ENCODE measurements around the gene NTMT2. TPM values are rescaled to one million over a fixed set of nuclear protein-coding genes. Genes with fewer than 3 reads are reported as not detected.

NTMT2 gene
- total RNA-seq, 2 experiments from 2014 or later = not detected

- H3K4me1 Mint-ChIP-seq = no peaks in the 10 kb centered on the region
- H3K36me3 Mint-ChIP-seq = no peaks in the 10 kb centered on the region
- DNase-seq (no peak), ATAC-seq (no peak)
- H3K27me3 Mint-ChIP-seq = peaks cover 7% of the 10 kb centered on the region
- H3K9me3 Mint-ChIP-seq (ENCODE audit: low read depth) = no peaks in the 10 kb centered on the region
- H3K27ac Mint-ChIP-seq = no peak overlapping the region
- H3K4me3 Mint-ChIP-seq = no peak overlapping the region
- CTCF ChIA-PET = no interaction called here
Measured at GRCh38 chr1:170204121-170204520, 58.4 kb downstream of the NTMT2 start.

GRCh38 chr1:170205301-170205700 lies 59.5 kb downstream of the NTMT2 start:
- no peaks in the 10 kb centered on the region for H3K9me3 Mint-ChIP-seq (ENCODE audit: low read depth)
- CTCF ChIA-PET = no interaction called here
- H3K4me1 Mint-ChIP-seq = no peaks in the 10 kb centered on the region

GRCh38 chr1:170209125-170209524 lies 63.4 kb downstream of the NTMT2 start:
- DNase-seq (no peak), ATAC-seq (no peak)
- Mint-ChIP-seq H3K36me3 (no peaks in the 10 kb centered on the region), H3K9me3 (ENCODE audit: low read depth) (no peaks in the 10 kb centered on the region), H3K27me3 (peaks cover 21% of the 10 kb centered on the region), H3K4me3 (no peak overlapping the region), H3K27ac (no peak overlapping the region), H3K4me1 (no peaks in the 10 kb centered on the region)
- CTCF ChIA-PET = no interaction called here

More at GRCh38 chr1:170205301-170205700, 59.5 kb downstream of the NTMT2 start:
- H3K27ac Mint-ChIP-seq = no peak overlapping the region
- peaks cover 7% of the 10 kb centered on the region for H3K27me3 Mint-ChIP-seq
- DNase-seq (no peak), ATAC-seq (no peak)
- no peaks in the 10 kb centered on the region for H3K36me3 Mint-ChIP-seq
- no peak overlapping the region for H3K4me3 Mint-ChIP-seq

GRCh38 chr1:170210142-170210541 lies 64.4 kb downstream of the NTMT2 start:
- Mint-ChIP-seq H3K9me3 (ENCODE audit: low read depth) (no peaks in the 10 kb centered on the region), H3K4me1 (no peaks in the 10 kb centered on the region), H3K4me3 (no peak overlapping the region), H3K27ac (no peak overlapping the region), H3K36me3 (no peaks in the 10 kb centered on the region), H3K27me3 (peaks cover 25% of the 10 kb centered on the region)
- CTCF ChIA-PET = no interaction called here
- DNase-seq (no peak), ATAC-seq (no peak)

GRCh38 chr1:170213596-170213995 lies 67.8 kb downstream of the NTMT2 start:
- H3K9me3 Mint-ChIP-seq (ENCODE audit: low read depth) = no peaks in the 10 kb centered on the region
- H3K4me1 Mint-ChIP-seq = no peaks in the 10 kb centered on the region
- H3K36me3 Mint-ChIP-seq = no peaks in the 10 kb centered on the region
- no peak for ATAC-seq
- peaks cover 25% of the 10 kb centered on the region for H3K27me3 Mint-ChIP-seq
- H3K27ac Mint-ChIP-seq = no peak overlapping the region
- DNase-seq = no peak
- H3K4me3 Mint-ChIP-seq = no peak overlapping the region
- CTCF ChIA-PET = no interaction called here

GRCh38 chr1:170214117-170215032 lies 68.6 kb downstream of the NTMT2 start:
- Mint-ChIP-seq H3K36me3 (no peaks in the 10 kb centered on the region), H3K27ac (no peak overlapping the region), H3K4me1 (no peaks in the 10 kb centered on the region), H3K9me3 (ENCODE audit: low read depth) (no peaks in the 10 kb centered on the region), H3K4me3 (no peak overlapping the region), H3K27me3 (peaks cover 25% of the 10 kb centered on the region)
- ATAC-seq (no peak), DNase-seq (no peak)
- CTCF ChIA-PET = no interaction called here

- CTCF ChIA-PET = no interaction called here
- no peak for DNase-seq
- ATAC-seq = no peak
- Mint-ChIP-seq H3K4me3 (no peak overlapping the region), H3K27me3 (peaks cover 25% of the 10 kb centered on the region), H3K36me3 (no peaks in the 10 kb centered on the region), H3K27ac (no peak overlapping the region), H3K9me3 (ENCODE audit: low read depth) (no peaks in the 10 kb centered on the region), H3K4me1 (no peaks in the 10 kb centered on the region)
Measured at GRCh38 chr1:170215072-170215885, 69.5 kb downstream of the NTMT2 start.

- H3K4me1 Mint-ChIP-seq = no peaks in the 10 kb centered on the region
- peaks cover 15% of the 10 kb centered on the region for H3K27me3 Mint-ChIP-seq
- CTCF ChIA-PET = no interaction called here
- no peak overlapping the region for H3K4me3 Mint-ChIP-seq
- DNase-seq = no peak
- H3K9me3 Mint-ChIP-seq (ENCODE audit: low read depth) = no peaks in the 10 kb centered on the region
- ATAC-seq = no peak
- no peak overlapping the region for H3K27ac Mint-ChIP-seq
- no peaks in the 10 kb centered on the region for H3K36me3 Mint-ChIP-seq
Measured at GRCh38 chr1:170217517-170218256, 71.9 kb downstream of the NTMT2 start.

GRCh38 chr1:170218257-170218650 lies 72.5 kb downstream of the NTMT2 start:
- CTCF ChIA-PET = no interaction called here
- H3K27me3 Mint-ChIP-seq = peaks cover 18% of the 10 kb centered on the region
- H3K4me3 Mint-ChIP-seq = no peak overlapping the region
- no peak overlapping the region for H3K27ac Mint-ChIP-seq
- H3K9me3 Mint-ChIP-seq (ENCODE audit: low read depth) = peaks cover 2% of the 10 kb centered on the region
- H3K4me1 Mint-ChIP-seq = no peaks in the 10 kb centered on the region
- ATAC-seq (no peak), DNase-seq (no peak)
- H3K36me3 Mint-ChIP-seq = peaks cover under 1% of the 10 kb centered on the region

Small RNA genes lying within 50 kb of the gene (microRNA-seq; reads per million reads assigned to microRNA genes)
- gene MIR3119-1 (not detected), gene MIR3119-2 (not detected)

Other genes with a start within 250 kb of the NTMT2 start
- gene KIFAP3, start 71.3 kb upstream of the NTMT2 start, total RNA-seq = 10 to 100 TPM; 25.1 to 30.1 TPM